Dermis blood vessel endothelial cell (primary cell): ENCODE results near the gene FAM120C. TPM values are rescaled to one million over a fixed set of nuclear protein-coding genes. Genes with fewer than 3 reads are reported as not detected.

ENCODE experiments used
- DNase-seq: peaks from one replicate; pipeline ENCODE4 v3.0.0; 2010
- total RNA-seq: library from RNA; depleted of rRNA; stranded (reverse); fragments of >200 nt; gene quantifications from 2 replicates; pipeline ENCODE4 v1.2.3, GENCODE V29; 2014

The FAM120C gene
- total RNA-seq, 1 donor from 2014 or later, result 4.4 TPM

GRCh38 chrX:54166915-54167314, 16.1 kb downstream of the FAM120C start:
- DNase-seq, result no peak

GRCh38 chrX:54157561-54157960, 25.5 kb downstream of the FAM120C start:
- DNase-seq, result no peak

GRCh38 chrX:54134269-54134668, 48.8 kb downstream of the FAM120C start:
- DNase-seq, result no peak

GRCh38 chrX:54116391-54116790, 66.7 kb downstream of the FAM120C start:
- DNase-seq, result no peak

GRCh38 chrX:54093571-54093970, 89.5 kb downstream of the FAM120C start:
- DNase-seq, result peak; percentile 32

DNA sequence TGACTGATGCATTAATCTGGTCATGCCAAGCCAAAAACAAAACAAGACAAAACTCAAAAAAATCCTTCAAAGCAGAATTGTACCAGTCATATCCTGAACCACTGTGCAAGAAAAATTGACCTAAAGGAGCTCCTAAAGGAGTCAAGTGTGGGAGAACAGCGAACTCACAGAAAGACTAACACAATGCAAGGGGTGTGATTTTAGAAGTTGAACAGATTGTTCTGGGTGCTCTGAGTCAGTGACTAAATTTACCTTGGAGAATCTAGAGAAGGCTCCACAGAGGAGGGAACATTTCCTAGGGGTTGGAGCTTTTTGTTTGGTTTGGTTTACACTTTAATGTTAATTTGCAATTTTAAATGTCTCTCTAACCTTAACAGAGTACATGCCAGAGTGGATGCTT, 89.9 kb downstream of the FAM120C start:
- DNase-seq, result peak; percentile 26

DNA sequence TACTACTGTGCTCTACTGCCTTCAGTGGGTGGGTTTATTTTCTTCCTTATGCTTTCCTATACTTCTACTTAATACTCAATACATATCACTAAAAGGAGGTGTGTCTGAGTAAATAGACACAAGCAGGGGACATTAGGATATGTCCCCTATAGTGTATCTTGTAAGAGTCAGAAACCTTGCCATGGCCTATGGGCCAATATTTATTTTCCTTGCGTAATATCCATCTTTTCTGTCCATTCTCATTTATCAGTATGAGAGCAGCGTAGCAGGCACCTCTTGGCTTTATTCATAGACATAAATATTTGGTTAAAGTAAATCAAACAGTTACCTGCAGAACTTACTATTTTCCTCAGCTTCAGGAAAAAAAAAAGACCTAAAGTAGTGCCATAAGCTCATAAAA, 92.2 kb downstream of the FAM120C start:
- DNase-seq, result no peak

DNA sequence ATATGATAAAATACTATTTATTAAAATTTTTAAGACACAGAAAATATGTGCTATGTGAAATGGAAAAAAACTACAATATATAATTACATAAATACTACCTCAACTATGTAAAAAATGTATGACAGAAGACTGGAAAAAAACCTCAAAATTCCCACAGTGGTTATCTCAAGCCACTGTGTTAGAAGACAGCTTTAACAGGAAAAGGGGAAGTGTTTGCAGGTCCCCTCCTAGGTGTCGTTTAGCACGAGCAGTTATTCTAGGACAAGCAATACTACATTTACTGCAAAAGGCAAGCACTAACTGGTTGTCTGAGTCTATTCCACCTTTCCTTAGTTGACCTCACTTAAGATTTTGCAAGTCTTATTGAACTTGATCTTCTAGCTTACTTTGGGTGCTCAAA, 93.9 kb downstream of the FAM120C start:
- DNase-seq, result no peak

DNA sequence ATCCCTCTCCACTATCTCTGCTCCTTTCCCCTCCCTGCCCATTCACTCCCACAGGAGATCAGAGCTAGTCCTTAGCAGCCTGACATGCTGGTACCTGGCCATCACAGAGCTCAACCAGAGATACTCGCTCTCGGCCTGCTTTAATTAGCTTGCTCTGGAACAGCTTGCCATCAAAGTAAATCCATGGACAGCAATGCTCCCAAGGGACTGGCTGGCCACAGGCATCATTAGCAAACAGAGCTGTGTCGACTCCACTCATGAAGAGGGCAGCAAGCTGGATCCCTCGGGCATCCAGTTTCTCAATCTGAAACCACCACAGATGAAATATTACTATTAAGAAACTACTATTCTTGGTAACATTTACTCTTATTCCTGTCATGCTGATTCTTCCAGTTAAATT, 95.4 kb downstream of the FAM120C start:
- no peak for DNase-seq

DNA sequence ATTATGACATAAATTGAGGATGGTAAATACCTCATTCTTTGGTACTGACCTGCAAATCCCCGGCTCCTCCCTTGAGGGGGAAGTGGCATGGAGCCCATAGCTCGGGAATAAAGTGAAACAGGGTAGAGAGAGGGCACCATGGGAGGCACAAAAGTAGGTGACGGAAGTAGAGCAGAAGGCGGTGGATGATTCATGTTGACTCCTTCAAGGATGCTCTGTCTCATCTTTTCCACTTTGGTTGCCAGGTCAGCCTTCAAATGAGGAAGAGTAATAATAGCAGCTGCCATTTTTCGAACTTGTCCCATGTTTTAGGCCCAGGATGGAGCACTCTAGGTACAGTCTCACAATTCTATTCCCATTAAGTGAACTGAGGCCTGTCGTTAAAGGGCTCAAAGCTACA, 97.4 kb downstream of the FAM120C start:
- no peak for DNase-seq

- no peak for DNase-seq
Observed at GRCh38 chrX:54076903-54077302, 106.2 kb downstream of the FAM120C start.

DNA sequence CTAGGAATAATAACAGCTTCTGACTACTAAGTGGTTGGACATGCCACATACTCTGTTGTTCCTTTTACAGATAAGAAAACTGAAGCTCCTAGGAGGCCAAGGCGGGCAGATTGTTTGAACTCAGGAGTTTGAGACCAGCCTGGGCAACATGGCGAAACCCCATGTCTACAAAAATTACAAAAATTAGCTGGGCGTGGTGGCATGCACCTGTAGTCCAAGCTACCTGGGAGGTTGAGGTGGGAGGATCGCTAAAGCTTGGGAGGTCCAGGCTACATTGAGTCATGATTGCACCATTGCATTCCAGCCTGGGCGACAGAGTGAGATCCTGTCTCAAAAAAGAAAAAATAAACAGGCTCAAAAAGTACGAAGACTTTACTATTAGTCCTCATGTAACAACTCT, 108.2 kb downstream of the FAM120C start:
- DNase-seq, result no peak

GRCh38 chrX:54067766-54068165, 115.3 kb downstream of the FAM120C start:
- no peak for DNase-seq

- no peak for DNase-seq
Observed at GRCh38 chrX:54066841-54067240, 116.2 kb downstream of the FAM120C start.

DNA sequence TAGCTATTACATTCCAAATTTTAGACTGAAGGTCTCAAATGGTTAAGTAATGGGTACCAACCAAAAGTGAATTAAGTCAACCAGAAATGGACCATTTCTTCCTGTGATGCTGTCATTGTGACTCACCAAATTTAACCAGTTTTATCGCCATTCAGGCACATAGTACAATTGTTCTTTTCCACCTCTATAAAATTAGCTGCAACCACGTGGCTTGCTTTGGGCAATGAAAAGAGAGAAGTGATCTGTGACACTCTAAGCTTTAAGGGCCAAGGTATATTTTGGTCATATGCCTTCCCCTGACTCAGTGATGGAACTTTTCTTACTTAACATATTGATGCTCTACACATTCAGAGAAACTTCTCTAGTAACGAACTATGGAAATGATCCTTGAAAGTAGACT, 118.5 kb downstream of the FAM120C start:
- DNase-seq, result no peak

- no peak for DNase-seq
Observed at GRCh38 chrX:54063361-54063760, 119.7 kb downstream of the FAM120C start.

DNA sequence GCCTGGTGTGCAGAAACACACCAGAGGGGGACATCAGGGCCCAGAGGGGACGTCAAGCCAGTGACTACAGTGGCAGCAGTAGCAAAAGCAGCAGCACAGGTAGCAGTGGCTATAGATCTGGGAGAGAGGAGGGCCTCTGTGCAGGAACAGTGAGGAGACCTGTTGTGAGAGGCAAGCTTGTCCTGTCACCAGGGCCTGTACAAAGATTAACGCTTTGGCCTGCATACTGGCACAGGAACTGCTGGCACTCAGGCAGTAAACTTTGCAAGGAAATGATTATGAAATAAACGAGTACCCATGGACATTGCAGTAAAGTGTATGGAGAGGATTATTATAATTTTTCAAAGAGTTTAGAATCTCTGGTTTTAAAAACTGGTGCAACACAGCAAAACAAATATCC, 133.3 kb downstream of the FAM120C start:
- DNase-seq, result no peak

- DNase-seq, result no peak
Observed at GRCh38 chrX:54048412-54048811, 134.6 kb downstream of the FAM120C start.

GRCh38 chrX:54045563-54046228, 137.4 kb downstream of the FAM120C start:
- DNase-seq, result no peak

DNA sequence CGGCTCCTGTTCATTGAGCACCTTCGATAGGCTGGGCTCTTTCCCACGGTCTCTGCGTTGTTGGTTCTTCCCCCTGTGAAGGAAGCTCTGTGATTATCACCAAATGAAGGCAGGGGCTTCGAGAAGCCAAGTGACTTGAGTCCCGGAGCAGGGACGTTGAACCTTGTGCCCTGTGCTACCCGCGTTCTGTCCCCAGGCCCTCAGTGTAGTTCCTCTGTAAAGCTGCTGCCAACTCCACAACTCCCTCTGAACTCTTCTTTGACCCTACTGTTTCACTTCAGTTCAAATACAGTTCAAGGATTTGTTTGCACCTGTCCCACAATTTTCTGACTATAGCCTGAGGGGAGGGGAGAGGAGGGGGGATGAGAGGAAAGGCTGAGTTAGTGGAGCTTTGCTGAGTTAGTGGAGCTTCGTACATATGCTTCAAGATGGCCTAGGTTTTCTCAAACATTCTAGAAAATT, 138.1 kb downstream of the FAM120C start:
- no peak for DNase-seq

DNA sequence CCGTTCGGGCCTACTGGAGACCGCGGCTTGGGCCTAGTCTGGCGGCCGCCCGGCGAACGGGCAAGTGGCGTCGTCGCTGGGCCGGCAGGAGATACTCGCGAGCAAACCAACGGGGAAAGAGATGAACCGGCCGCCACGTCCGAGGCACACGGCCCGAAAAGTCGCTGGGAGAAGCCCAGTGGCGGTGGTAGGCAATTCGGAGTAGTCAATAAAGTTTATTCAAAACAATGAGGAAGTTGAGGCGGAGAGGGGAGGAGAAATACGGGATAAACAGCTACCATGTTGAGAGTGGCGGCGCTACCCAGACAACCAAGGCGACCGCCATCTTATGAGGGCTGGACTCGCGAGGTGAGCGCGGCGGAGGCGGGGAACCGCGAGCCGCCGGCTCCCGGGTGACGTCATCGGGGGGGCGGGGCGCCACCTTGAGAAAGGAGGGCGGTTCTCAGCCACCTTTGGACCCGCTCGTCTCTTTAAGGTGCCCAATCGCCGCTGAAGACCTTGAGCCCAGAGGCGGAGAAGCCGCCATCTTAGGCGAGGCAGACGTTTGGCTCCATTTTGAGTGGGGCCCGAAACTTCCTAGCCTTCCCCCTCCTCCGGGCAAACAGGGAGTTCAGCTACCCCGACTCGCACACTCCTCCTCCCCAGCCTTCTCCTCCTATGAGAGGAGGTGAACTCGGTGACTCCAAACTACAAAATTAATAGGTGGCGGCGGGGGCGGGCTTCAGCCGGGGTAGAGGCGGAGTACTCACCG, 138.8 kb downstream of the FAM120C start, which contains the start of gene PHF8:
TSS of gene PHF8 (minus strand) at position 348 of the 751 bp plus-strand sequence. CDS start 1,745 bp downstream, outside the sequence.
- peak; percentile 94 for DNase-seq

- DNase-seq, result peak; percentile 44
Observed at GRCh38 chrX:54043541-54044125, 139.4 kb downstream of the FAM120C start.

DNA sequence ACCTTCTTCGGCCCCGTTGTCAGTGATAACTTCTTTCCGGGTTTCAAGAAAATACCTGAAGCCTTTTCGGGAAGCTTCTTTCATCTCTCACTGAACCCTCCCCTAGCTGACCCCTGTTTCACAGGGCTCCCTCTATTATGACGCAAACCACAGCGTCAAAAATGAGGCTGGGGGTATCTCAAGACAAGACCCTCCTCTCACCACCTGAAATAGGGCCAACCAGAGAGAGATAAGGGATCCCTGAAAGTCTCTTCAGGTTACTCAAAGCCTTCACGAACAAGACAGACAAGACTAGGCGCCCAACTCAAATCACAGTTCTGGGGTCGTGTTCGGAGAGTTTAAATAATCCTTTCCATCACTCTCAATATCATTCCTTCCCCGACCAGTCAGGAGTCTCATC, 140.0 kb downstream of the FAM120C start:
- peak; percentile 11 for DNase-seq

GRCh38 chrX:54042609-54043021, 140.4 kb downstream of the FAM120C start:
- DNase-seq, result peak; percentile 74
